WTC11 (cell line): ENCODE data around the gene UBAP1L. TPM values are rescaled to one million over a fixed set of nuclear protein-coding genes. Genes with fewer than 3 reads are reported as not detected.
"Not testable (repeated sequence)": the region's sequence is repeated elsewhere in the genome, so short reads cannot be mapped to it uniquely, and the experiment has no call there.

ENCODE experiments used
- ATAC-seq: fragments of 200-7000 bp; cut with Tn5 transposase; 2 replicates; pipeline ENCODE4 v1.10.0; 2021; ENCODE audit warnings: mild to moderate bottlenecking, moderate library complexity
- CTCF ChIA-PET: fragments of 300-600 bp; sonication (Branson Sonifier 250); formaldehyde crosslinking; loops from one replicate; lab custom pipeline; 2021; ENCODE audit warnings: antibody characterized with exemption; lab: Charles Lee
- POLR2A ChIA-PET: fragments of 350-600 bp; sonication (Branson Sonifier 250); formaldehyde crosslinking; loops from one replicate; lab custom pipeline; 2021; ENCODE audit warnings: antibody characterized with exemption; lab: Charles Lee
- DNase-seq: peaks from one replicate; pipeline ENCODE4 v3.0.0; 2021; ENCODE audit warnings: low spot score
- H3K27ac Mint-ChIP-seq: 2 replicates; pipeline ENCODE4 v1.8.0; 2021; ENCODE audit warnings: mixed read lengths
- H3K27me3 Mint-ChIP-seq: 2 replicates; pipeline ENCODE4 v1.8.0; 2021; ENCODE audit warnings: low read depth, mild to moderate bottlenecking, moderate library complexity, mixed read lengths
- H3K36me3 Mint-ChIP-seq: 2 replicates; pipeline ENCODE4 v1.8.0; 2021; ENCODE audit warnings: mixed read lengths
- H3K4me1 Mint-ChIP-seq: 2 replicates; pipeline ENCODE4 v1.8.0; 2022; ENCODE audit warnings: mixed read lengths
- H3K4me3 Mint-ChIP-seq: 2 replicates; pipeline ENCODE4 v1.8.0; 2021; ENCODE audit warnings: mild to moderate bottlenecking, moderate library complexity, mixed read lengths
- H3K9me3 Mint-ChIP-seq: 2 replicates; pipeline ENCODE4 v1.8.0; 2021; ENCODE audit warnings: mixed read lengths
- ATF1 ChIP-seq: sonication (generic); formaldehyde crosslinking; IDR thresholded peaks from 2 replicates; pipeline ENCODE4 v1.8.1; 2023; ENCODE audit warnings: mild to moderate bottlenecking, moderate library complexity, missing genetic modification reagents
- CBFB ChIP-seq: sonication (generic); formaldehyde crosslinking; IDR thresholded peaks from 2 replicates; pipeline ENCODE4 v1.8.1; 2022; ENCODE audit warnings: mild to moderate bottlenecking, low read depth, missing genetic modification reagents
- ELF4 ChIP-seq: sonication (generic); formaldehyde crosslinking; IDR thresholded peaks from 2 replicates; pipeline ENCODE4 v1.8.1; 2022; ENCODE audit warnings: low read depth, mild to moderate bottlenecking, moderate library complexity, missing genetic modification reagents
- JAZF1 ChIP-seq: fragments of 250-450 bp; sonication (Bioruptor Pico); IDR thresholded peaks from 2 replicates; pipeline ENCODE4 v1.9.0; 2021; ENCODE audit warnings: moderate library complexity, mild to moderate bottlenecking, inconsistent platforms
- MXD4 ChIP-seq: fragments of 250-450 bp; sonication (Bioruptor Pico); IDR thresholded peaks from 2 replicates; pipeline ENCODE4 v1.8.0; 2021; ENCODE audit warnings: mild to moderate bottlenecking, moderate library complexity, borderline replicate concordance
- NFYB ChIP-seq: sonication (generic); formaldehyde crosslinking; conservative IDR thresholded peaks from 2 replicates; pipeline ENCODE4 v1.8.0; 2022; ENCODE audit warnings: low read depth, missing genetic modification reagents
- RORB ChIP-seq: fragments of 250-450 bp; sonication (Bioruptor Pico); IDR thresholded peaks from 2 replicates; pipeline ENCODE4 v1.9.0; 2021; ENCODE audit warnings: mild to moderate bottlenecking
- USF1 ChIP-seq: sonication (generic); formaldehyde crosslinking; IDR thresholded peaks from 2 replicates; pipeline ENCODE4 v1.8.0; 2022; ENCODE audit warnings: mild to moderate bottlenecking, missing genetic modification reagents
- total RNA-seq: library from RNA; stranded (reverse); gene quantifications from 3 replicates; pipeline ENCODE4 v1.2.3, GENCODE V29; 2021
- TF ChIP-seq, protein P1 (sequence below): sonication (generic); formaldehyde crosslinking; IDR thresholded peaks from 2 replicates; pipeline ENCODE4 v1.8.1; 2022; ENCODE audit warnings: low read depth, missing genetic modification reagents, borderline replicate concordance
- TF ChIP-seq, protein P2 (sequence below): sonication (generic); formaldehyde crosslinking; IDR thresholded peaks from 2 replicates; pipeline ENCODE4 v1.8.1; 2022; ENCODE audit warnings: mild to moderate bottlenecking, missing genetic modification reagents, moderate library complexity, borderline replicate concordance

UBAP1L gene
- total RNA-seq, 1 experiment from 2014 or later = 2.0 TPM

- CTCF ChIA-PET = interaction anchor here (0.8 to 15.1 kb wide), 12 partner anchors 8 to 136 kb away, joined by 3 to 308 read pairs (median 16); partner anchors contain the start of gene RASL12
- peaks cover 4% of the 10 kb centered on the region; the same call in 1 of the 2 replicates for H3K36me3 Mint-ChIP-seq
- H3K9me3 Mint-ChIP-seq = peaks cover 11% of the 10 kb centered on the region
- DNase-seq (no peak), ATAC-seq (no peak)
- H3K4me1 Mint-ChIP-seq = peaks cover 26% of the 10 kb centered on the region
- TF ChIP-seq RORB (CRISPR knock-in tag) = no peak
- TF ChIP-seq CBFB (CRISPR knock-in tag) = 0 out of 2 replicates have a peak, but pooled peaks have one; percentile 35
- no peak within 1 kb of the TSS for H3K4me3 Mint-ChIP-seq
- H3K27me3 Mint-ChIP-seq = peaks cover 12% of the 10 kb centered on the region
- H3K27ac Mint-ChIP-seq = peak within 1 kb of the TSS; percentile 63; the same call in 1 of the 2 replicates
- POLR2A ChIA-PET = interaction anchor here (0.8 kb wide), 1 partner anchor 9 kb away, joined by 5 read pairs; the partner anchor contains the start of gene RASL12
These were observed 38.3 kb downstream of the UBAP1L start, which contains the start of gene KBTBD13 for GRCh38 chr15:65076486-65077290. KBTBD13 (plus strand) TSS chr15:65076746; CDS start chr15:65076816, 70 bp downstream.

DNA sequence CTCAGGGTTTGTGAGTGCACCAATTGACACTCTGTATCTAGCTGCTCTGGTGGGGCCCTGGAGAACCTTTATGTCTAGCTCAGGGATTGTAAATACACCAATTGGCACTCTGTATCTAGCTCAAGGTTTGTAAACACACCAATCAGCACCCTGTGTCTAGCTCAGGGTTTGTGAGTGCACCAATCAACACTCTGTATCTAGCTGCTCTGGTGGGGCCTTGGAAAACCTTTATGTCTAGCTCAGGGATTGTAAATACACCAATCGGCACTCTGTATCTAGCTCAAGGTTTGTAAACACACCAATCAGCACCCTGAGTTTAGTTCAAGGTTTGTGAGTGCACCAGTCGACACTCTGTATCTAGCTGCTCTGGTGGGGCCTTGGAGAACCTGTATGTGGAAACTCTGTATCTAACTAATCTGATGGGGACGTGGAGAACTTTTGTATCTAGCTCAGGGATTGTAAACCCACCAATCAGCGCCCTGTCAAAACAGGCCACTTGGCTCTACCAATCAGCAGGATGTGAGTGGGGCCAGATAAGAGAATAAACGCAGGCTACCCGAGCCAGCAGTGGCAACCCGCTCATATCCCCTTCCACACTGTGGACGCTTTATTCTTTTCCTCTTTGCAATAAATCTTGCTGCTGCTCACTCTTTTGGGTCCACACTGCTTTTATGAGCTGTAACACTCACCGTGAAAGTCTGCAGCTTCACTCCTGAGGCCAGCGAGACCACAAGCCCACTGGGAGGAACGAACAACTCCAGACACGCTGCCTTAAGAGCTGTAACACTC lies 39.2 kb downstream of the UBAP1L start:
- DNase-seq, POLR2A ChIA-PET: not testable (repeated sequence)

GRCh38 chr15:65074946-65075345 lies 40.1 kb downstream of the UBAP1L start:
- ATAC-seq, DNase-seq, H3K4me3 Mint-ChIP-seq, POLR2A ChIA-PET, H3K27ac Mint-ChIP-seq, H3K36me3 Mint-ChIP-seq: not testable (repeated sequence)
- H3K9me3 Mint-ChIP-seq = peaks cover 11% of the 10 kb centered on the region
- peaks cover 23% of the 10 kb centered on the region for H3K4me1 Mint-ChIP-seq
- H3K27me3 Mint-ChIP-seq = peaks cover 12% of the 10 kb centered on the region
- CTCF ChIA-PET = interaction anchor here (1.3 to 1.4 kb wide), 2 partner anchors 12 to 21 kb away, joined by 4 to 8 read pairs; no protein-coding TSS in a partner anchor

More for the DNA sequence above, 39.2 kb downstream of the UBAP1L start:
- H3K27me3 Mint-ChIP-seq = peaks cover 12% of the 10 kb centered on the region
- not testable (repeated sequence) for ATAC-seq, H3K36me3 Mint-ChIP-seq, H3K4me3 Mint-ChIP-seq
- TF ChIP-seq NFYB (CRISPR knock-in tag) = peak; percentile 33
- CTCF ChIA-PET = interaction anchor here (1.5 to 15.1 kb wide), 6 partner anchors 8 to 42 kb away, joined by 3 to 308 read pairs (median 52); partner anchors contain the start of gene RASL12
- H3K9me3 Mint-ChIP-seq = peaks cover 11% of the 10 kb centered on the region
- H3K4me1 Mint-ChIP-seq = peaks cover 23% of the 10 kb centered on the region
- H3K27ac Mint-ChIP-seq = peak overlapping the region; percentile 63; the same call in 1 of the 2 replicates

DNA sequence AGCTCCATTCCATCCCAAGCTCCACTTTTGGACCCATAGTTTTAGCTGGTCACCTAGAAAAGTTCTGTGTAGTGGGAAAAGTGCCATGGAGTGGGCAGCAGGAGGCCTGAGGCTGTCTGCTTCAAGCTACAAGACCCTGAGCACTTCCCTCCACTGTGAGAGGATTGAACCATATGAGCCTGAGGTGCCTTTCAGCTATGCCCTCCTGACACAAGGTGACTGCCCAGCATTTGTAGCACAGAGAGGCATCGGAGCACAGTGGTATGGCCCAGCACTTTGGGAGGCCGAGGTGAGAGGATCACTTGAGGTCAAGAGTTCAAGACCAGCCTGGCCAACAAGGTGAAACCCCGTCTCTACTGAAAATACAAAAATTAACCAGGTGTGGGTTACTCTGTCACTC lies 42.4 kb downstream of the UBAP1L start:
- peaks cover 4% of the 10 kb centered on the region; the same call in 1 of the 2 replicates for H3K36me3 Mint-ChIP-seq
- ChIA-PET CTCF (interaction anchor here (1.1 kb wide), 1 partner anchor 14 kb away, joined by 3 read pairs; no protein-coding TSS in a partner anchor), POLR2A (no interaction called here)
- no peak overlapping the region for H3K27ac Mint-ChIP-seq
- H3K27me3 Mint-ChIP-seq = peaks cover 14% of the 10 kb centered on the region
- H3K9me3 Mint-ChIP-seq = peaks cover 11% of the 10 kb centered on the region
- DNase-seq = no peak
- TF ChIP-seq, protein P1, sequence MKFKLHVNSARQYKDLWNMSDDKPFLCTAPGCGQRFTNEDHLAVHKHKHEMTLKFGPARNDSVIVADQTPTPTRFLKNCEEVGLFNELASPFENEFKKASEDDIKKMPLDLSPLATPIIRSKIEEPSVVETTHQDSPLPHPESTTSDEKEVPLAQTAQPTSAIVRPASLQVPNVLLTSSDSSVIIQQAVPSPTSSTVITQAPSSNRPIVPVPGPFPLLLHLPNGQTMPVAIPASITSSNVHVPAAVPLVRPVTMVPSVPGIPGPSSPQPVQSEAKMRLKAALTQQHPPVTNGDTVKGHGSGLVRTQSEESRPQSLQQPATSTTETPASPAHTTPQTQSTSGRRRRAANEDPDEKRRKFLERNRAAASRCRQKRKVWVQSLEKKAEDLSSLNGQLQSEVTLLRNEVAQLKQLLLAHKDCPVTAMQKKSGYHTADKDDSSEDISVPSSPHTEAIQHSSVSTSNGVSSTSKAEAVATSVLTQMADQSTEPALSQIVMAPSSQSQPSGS (CRISPR knock-in tag) = no peak
- TF ChIP-seq MXD4 (CRISPR knock-in tag) (no peak), ATF1 (CRISPR knock-in tag) (no peak), ELF4 (CRISPR knock-in tag) (no peak), JAZF1 (CRISPR knock-in tag) (no peak), USF1 (CRISPR knock-in tag) (no peak)
- TF ChIP-seq, protein P2, sequence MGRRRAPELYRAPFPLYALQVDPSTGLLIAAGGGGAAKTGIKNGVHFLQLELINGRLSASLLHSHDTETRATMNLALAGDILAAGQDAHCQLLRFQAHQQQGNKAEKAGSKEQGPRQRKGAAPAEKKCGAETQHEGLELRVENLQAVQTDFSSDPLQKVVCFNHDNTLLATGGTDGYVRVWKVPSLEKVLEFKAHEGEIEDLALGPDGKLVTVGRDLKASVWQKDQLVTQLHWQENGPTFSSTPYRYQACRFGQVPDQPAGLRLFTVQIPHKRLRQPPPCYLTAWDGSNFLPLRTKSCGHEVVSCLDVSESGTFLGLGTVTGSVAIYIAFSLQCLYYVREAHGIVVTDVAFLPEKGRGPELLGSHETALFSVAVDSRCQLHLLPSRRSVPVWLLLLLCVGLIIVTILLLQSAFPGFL (CRISPR knock-in tag) = no peak
- no peak overlapping the region for H3K4me3 Mint-ChIP-seq
- ATAC-seq = no peak
- H3K4me1 Mint-ChIP-seq = peaks cover 19% of the 10 kb centered on the region
